Measurements from ENCODE around the gene OMP.

DNA sequence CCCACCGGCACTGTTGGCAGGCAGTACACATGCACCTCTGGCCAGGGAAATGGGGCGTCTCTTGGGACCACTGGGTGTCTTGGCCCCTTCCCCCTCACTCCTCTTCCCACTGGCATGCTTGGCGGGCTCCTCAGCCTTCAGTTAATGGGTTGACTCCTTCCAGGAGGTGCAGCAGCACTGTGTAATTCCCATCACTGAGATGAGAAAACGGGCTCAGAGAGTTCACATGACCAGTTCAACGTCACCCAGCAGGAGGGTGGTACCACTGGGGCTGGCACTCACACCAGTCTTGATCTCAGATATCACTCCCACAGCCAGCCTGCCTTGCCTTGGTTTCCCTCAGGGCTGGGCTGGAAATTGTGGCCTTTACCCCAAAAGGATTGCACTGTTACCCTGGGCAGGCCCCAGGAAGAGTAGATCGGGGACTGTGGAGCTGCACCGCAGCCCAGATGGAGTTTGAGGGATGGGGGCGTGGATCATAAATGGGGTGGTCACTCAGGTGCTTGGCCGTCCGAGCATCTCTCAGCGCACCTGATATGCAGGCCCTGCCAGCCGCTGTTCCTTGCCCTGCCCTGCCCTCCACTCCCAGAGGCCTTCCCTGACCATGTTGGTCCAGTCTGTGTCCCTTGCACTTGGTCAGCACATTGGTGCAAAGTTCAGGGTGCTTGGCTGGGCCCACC lies 18.9 kb upstream of the OMP start:
- TF ChIP-seq, protein P1, sequence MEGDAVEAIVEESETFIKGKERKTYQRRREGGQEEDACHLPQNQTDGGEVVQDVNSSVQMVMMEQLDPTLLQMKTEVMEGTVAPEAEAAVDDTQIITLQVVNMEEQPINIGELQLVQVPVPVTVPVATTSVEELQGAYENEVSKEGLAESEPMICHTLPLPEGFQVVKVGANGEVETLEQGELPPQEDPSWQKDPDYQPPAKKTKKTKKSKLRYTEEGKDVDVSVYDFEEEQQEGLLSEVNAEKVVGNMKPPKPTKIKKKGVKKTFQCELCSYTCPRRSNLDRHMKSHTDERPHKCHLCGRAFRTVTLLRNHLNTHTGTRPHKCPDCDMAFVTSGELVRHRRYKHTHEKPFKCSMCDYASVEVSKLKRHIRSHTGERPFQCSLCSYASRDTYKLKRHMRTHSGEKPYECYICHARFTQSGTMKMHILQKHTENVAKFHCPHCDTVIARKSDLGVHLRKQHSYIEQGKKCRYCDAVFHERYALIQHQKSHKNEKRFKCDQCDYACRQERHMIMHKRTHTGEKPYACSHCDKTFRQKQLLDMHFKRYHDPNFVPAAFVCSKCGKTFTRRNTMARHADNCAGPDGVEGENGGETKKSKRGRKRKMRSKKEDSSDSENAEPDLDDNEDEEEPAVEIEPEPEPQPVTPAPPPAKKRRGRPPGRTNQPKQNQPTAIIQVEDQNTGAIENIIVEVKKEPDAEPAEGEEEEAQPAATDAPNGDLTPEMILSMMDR (conservative IDR thresholded peaks at IDR 0.05; ENCODE audit: low read length), result no peak
- no peak for TF ChIP-seq EZH2phosphoT487 (IDR thresholded peaks at IDR 0.05; ENCODE audit: borderline replicate concordance, low read depth, low read length)

All from OCI-LY7 (cell line).